Heart right ventricle (tissue), 16 donors: ENCODE results near the gene TC2N. TPM values are rescaled to one million over a fixed set of nuclear protein-coding genes. Genes with fewer than 3 reads are reported as not detected.

Experiments used
- ATAC-seq, 8 donors: fragments of 200-7000 bp; cut with Tn5 transposase; one replicate each; pipeline ENCODE4 v1.9.1; 2020; ENCODE audit warnings: mild to moderate bottlenecking in 8 of 8, moderate library complexity in 8 of 8, moderate number of reproducible peaks in 1 of 8
- DNase-seq, 2 donors: peaks; one replicate each; pipeline ENCODE4 v3.0.0-alpha.2; 2020
- H3K27ac ChIP-seq, 10 donors: fragments of 200-600 bp; sonication (generic) in 2 of 10; one replicate each; pipeline versions ENCODE4 v1.5.0 to v1.8.0; 2020 to 2022; ENCODE audit warnings: mild to moderate bottlenecking in 3 of 10
- H3K27me3 ChIP-seq, 7 donors: fragments of 200-600 bp; one replicate each; pipeline ENCODE4 v1.8.0; 2021 to 2022; ENCODE audit warnings: mild to moderate bottlenecking in 2 of 7
- H3K36me3 ChIP-seq, 9 donors: fragments of 200-600 bp; sonication (generic) in 1 of 9; one replicate each; pipeline versions ENCODE4 v1.5.0 to v1.8.0; 2020 to 2022; ENCODE audit warnings: mild to moderate bottlenecking in 2 of 9
- H3K4me1 ChIP-seq, 9 donors: fragments of 200-600 bp; sonication (generic) in 1 of 9; one replicate each; pipeline versions ENCODE4 v1.5.0 to v1.8.0; 2020 to 2022; ENCODE audit warnings: mild to moderate bottlenecking in 4 of 9
- H3K4me3 ChIP-seq, 10 donors: fragments of 200-600 bp; sonication (generic) in 2 of 10; one replicate each; pipeline versions ENCODE4 v1.5.0 to v1.8.0; 2020 to 2022; ENCODE audit warnings: mild to moderate bottlenecking in 7 of 10, moderate library complexity in 2 of 10
- H3K9me3 ChIP-seq, 11 donors: fragments of 200-600 bp in 10 of 11; sonication (generic) in 2 of 11; one replicate each; pipeline versions ENCODE4 v1.5.0 to v1.8.0; 2013 to 2022; ENCODE audit warnings: mild to moderate bottlenecking in 2 of 11, control low read depth in 1 of 11, moderate library complexity in 1 of 11
- CTCF ChIP-seq, 9 donors: fragments of 200-600 bp; sonication (generic) in 2 of 9; IDR thresholded peaks; one replicate each; pipeline versions ENCODE4 v1.5.0 to v1.8.0; 2021 to 2022; ENCODE audit warnings: antibody characterized with exemption in 9 of 9, mild to moderate bottlenecking in 5 of 9, moderate library complexity in 1 of 9
- WGBS, 2 donors: extraction: QIAGEN DNeasy Blood & Tissue Kit; methylation state at CpG; one replicate each; pipeline ENCODE4 v1.1.7; 2013; ENCODE audit warnings: inconsistent platforms in 1 of 2; 5-methylcytosine and 5-hydroxymethylcytosine counted together
- intact Hi-C, 10 donors: fragments of 100-400 bp; cut with DNase I; formaldehyde crosslinking; loops; one replicate each; pipeline versions ENCODE4 v1.11.1 to v1.14.2; 2022
- long read RNA-seq, 3 donors: library from polyadenylated mRNA; unstranded; transcript quantifications; one replicate each; pipeline ENCODE4 v2.0.0, GENCODE V29; 2020 to 2021
- polyA plus RNA-seq, 2 donors: library from polyadenylated mRNA; stranded (reverse); fragments of 200-250 nt; gene quantifications; one replicate each; pipeline ENCODE4 v1.2.3, GENCODE V29; 2013
- total RNA-seq, 10 donors: library from RNA; stranded (reverse); fragmentation: NEBNext Ultra II Directional in 3 of 10; extraction: Animal tissue kit (Norgen Biotek cat#: 25700) in 3 of 10; gene quantifications; one replicate each; pipeline versions ENCODE4 v1.2.1 to v1.2.4, GENCODE V29; 2021 to 2023
- donor health status: Arrhythmogenic right ventricular cardiomyopathy.
- donor health status: ischemic (EF 13 %, LVEDD 7.1; RV severe dilation, severe dysfunction).
- donor health status: healthy with polysubstance abuse.
- donor health status: DM: no; HTN: yes; CAD: no.
- donor health status: DM: no; HTN: no; CAD: no.
- donor health status: ischemic (EF 25% LVEDD 6.9; RV normal size, moderate dysfunction).
- donor health status: ischemic (EF 25% LVEDD 5.7; RV mildly dilated, moderate dysfunction).
- donor health status: healthy.
- donor health status: DM: yes; HTN: yes; CAD: no.
- donor health status: Ischemic cardiomyopathy.
- donor health status: ischemic (EF 35%, LVEDD 5.7; RV mildly dilated, moderate dysfunction).
- donor health status: nonischemic (EF 11% LVEDD 7.7; RV severe dilation, severe dysfunction).
- donor health status: DM: yes; HTN: yes; CAD: no.
- donor health status: PGD.
- donor health status: ischemic (EF 29% LVEDD 5.4; RV normal size, mild dysfunction).
- donor health status: nonischemic (EF 23%, LVEDD 6.1; RV moderate dilation, normal function).

The TC2N gene
- 10 to 100 TPM in 1 of 10 donors, 1 to 10 TPM in 9; 1.8 to 12.4 (median 3.8) TPM for total RNA-seq
- polyA plus RNA-seq = 1 to 10 TPM; 1.8 to 5.0 TPM
- long read RNA-seq, donor 1 = 0 reads
- long read RNA-seq, donor 2, partial matches to known transcripts = 1 of 3 reads
- long read RNA-seq, donor 2, other reads (novel, unspliced or antisense) = 0 of 3 reads
- long read RNA-seq, donor 3 = 0 reads

- intact Hi-C loops = no loop called here
- Histone ChIP-seq H3K36me3 (peaks cover 0 to 31% (median 0%) of the 10 kb centered on the region in 9 donors), H3K9me3 (peaks cover 0 to 16% (median 0%) of the 10 kb centered on the region in 11 donors), H3K4me1 (peaks cover 0 to 24% (median 8%) of the 10 kb centered on the region in 9 donors), H3K4me3 (peak within 1 kb of the TSS in 1 of 10 donors; percentile 46), H3K27me3 (peaks cover 0 to 8% (median 0%) of the 10 kb centered on the region in 7 donors), H3K27ac (peak within 1 kb of the TSS in 1 of 10 donors; percentile 80)
- no peak for TF ChIP-seq CTCF (IDR thresholded peaks at IDR 0.05)
- no peak for ATAC-seq
- no peak for DNase-seq
- 76 to 81% methylated on average over 10 of the region's 10 CpGs for WGBS, 2 donors
Observed at GRCh38 chr14:91867316-91867988, at the start of gene TC2N. Gene TC2N (minus strand): TSS chr14:91867536. CDS start chr14:91813769, 53,767 bp downstream.

- peaks cover 0 to 13% (median 6%) of the 10 kb centered on the region in 9 donors for H3K4me1 ChIP-seq
- ATAC-seq (no peak), DNase-seq (no peak)
- peaks cover 0 to 8% (median 0%) of the 10 kb centered on the region in 9 donors for H3K36me3 ChIP-seq
- 76 to 83% methylated on average over 5 of the region's 5 CpGs for WGBS, 2 donors
- H3K9me3 ChIP-seq = peaks cover 0 to 9% (median 0%) of the 10 kb centered on the region in 11 donors
- no peak overlapping the region for H3K27ac ChIP-seq
- H3K27me3 ChIP-seq = no peaks in the 10 kb centered on the region
- no peak overlapping the region for H3K4me3 ChIP-seq
- intact Hi-C loops = loop anchor here in 8 of 10 donors (5.0 kb wide), 2 partner anchors 260 to 265 kb away; no protein-coding TSS in a partner anchor
- TF ChIP-seq CTCF (IDR thresholded peaks at IDR 0.05) = no peak
Observed at GRCh38 chr14:91912035-91912434, 44.7 kb upstream of the TC2N start.

GRCh38 chr14:91911474-91912032 lies 44.2 kb upstream of the TC2N start:
- peak; percentile 47 to 85 (median 68) for ATAC-seq
- H3K27ac ChIP-seq = no peak overlapping the region
- intact Hi-C loops = loop anchor here in 9 of 10 donors (1.0 to 5.0 kb wide), 3 partner anchors 259 to 264 kb away; no protein-coding TSS in a partner anchor
- peaks cover 0 to 10% (median 0%) of the 10 kb centered on the region in 11 donors for H3K9me3 ChIP-seq
- H3K4me3 ChIP-seq = no peak overlapping the region
- H3K36me3 ChIP-seq = peaks cover 0 to 6% (median 0%) of the 10 kb centered on the region in 9 donors
- TF ChIP-seq CTCF (IDR thresholded peaks at IDR 0.05) = peak in 7 of 9 donors; percentile 38 to 64 (median 59)
- DNase-seq = no peak
- no peaks in the 10 kb centered on the region for H3K27me3 ChIP-seq
- H3K4me1 ChIP-seq = peaks cover 0 to 13% (median 6%) of the 10 kb centered on the region in 9 donors
- 36 to 38% methylated on average over 9 of the region's 9 CpGs for WGBS, 2 donors

GRCh38 chr14:91910196-91910595 lies 42.9 kb upstream of the TC2N start:
- peaks cover 0 to 6% (median 0%) of the 10 kb centered on the region in 7 donors for H3K27me3 ChIP-seq
- intact Hi-C loops = loop anchor here in 8 of 10 donors (5.0 kb wide), 2 partner anchors 258 to 263 kb away; no protein-coding TSS in a partner anchor
- peaks cover 0 to 13% (median 7%) of the 10 kb centered on the region in 9 donors for H3K4me1 ChIP-seq
- H3K27ac ChIP-seq = no peak overlapping the region
- no peaks in the 10 kb centered on the region for H3K36me3 ChIP-seq
- DNase-seq (no peak), ATAC-seq (no peak)
- no peak overlapping the region for H3K4me3 ChIP-seq
- WGBS, 2 donors = 87 to 92% methylated on average over 9 of the region's 9 CpGs
- no peak for TF ChIP-seq CTCF (IDR thresholded peaks at IDR 0.05)
- H3K9me3 ChIP-seq = peaks cover 0 to 8% (median 0%) of the 10 kb centered on the region in 11 donors
